ENCODE data around the gene DUSP12.
"Not testable (repeated sequence)": the region's sequence is repeated elsewhere in the genome, so short reads cannot be mapped to it uniquely, and the experiment has no call there.

Gene DUSP12

GRCh38 chr1:161727256-161727924 lies 22.2 kb upstream of the DUSP12 start:
- no peak for DNase-seq (ENCODE audit: low read depth)

GRCh38 chr1:161728376-161729226 lies 21.0 kb upstream of the DUSP12 start:
- no peak for DNase-seq (ENCODE audit: low read depth)

GRCh38 chr1:161730050-161730564 lies 19.5 kb upstream of the DUSP12 start:
- no peak for DNase-seq (ENCODE audit: low read depth)

GRCh38 chr1:161731241-161731640 lies 18.3 kb upstream of the DUSP12 start:
- DNase-seq (ENCODE audit: low read depth) = no peak

- no peak for DNase-seq (ENCODE audit: low read depth)
These were observed 17.4 kb upstream of the DUSP12 start for GRCh38 chr1:161731981-161732718.

GRCh38 chr1:161733526-161733925 lies 16.1 kb upstream of the DUSP12 start:
- DNase-seq (ENCODE audit: low read depth) = no peak

- DNase-seq (ENCODE audit: low read depth) = no peak
These were observed 13.7 kb upstream of the DUSP12 start for GRCh38 chr1:161735837-161736236.

GRCh38 chr1:161736335-161736969 lies 13.1 kb upstream of the DUSP12 start:
- no peak for DNase-seq (ENCODE audit: low read depth)

GRCh38 chr1:161737625-161738024 lies 12.0 kb upstream of the DUSP12 start:
- no peak for DNase-seq (ENCODE audit: low read depth)

GRCh38 chr1:161738627-161739287 lies 10.8 kb upstream of the DUSP12 start:
- no peak for DNase-seq (ENCODE audit: low read depth)

- no peak for DNase-seq (ENCODE audit: low read depth)
These were observed 9.6 kb upstream of the DUSP12 start for GRCh38 chr1:161739865-161740566.

GRCh38 chr1:161740921-161741320 lies 8.7 kb upstream of the DUSP12 start:
- no peak for DNase-seq (ENCODE audit: low read depth)

- DNase-seq (ENCODE audit: low read depth) = no peak
These were observed 6.4 kb upstream of the DUSP12 start for GRCh38 chr1:161743231-161743630.

- DNase-seq (ENCODE audit: low read depth) = no peak
These were observed 1.8 kb upstream of the DUSP12 start for GRCh38 chr1:161747801-161748200.

GRCh38 chr1:161763522-161764098 lies 14.0 kb downstream of the DUSP12 start:
- DNase-seq (ENCODE audit: low read depth) = no peak

- DNase-seq (ENCODE audit: low read depth) = peak; percentile 44
These were observed 16.8 kb downstream of the DUSP12 start, which contains the start of gene ATF6 for GRCh38 chr1:161766102-161766981. Gene ATF6, plus strand, starts transcription at chr1:161766320. Its CDS starts 41 bp downstream, at chr1:161766361.

GRCh38 chr1:161768461-161768860 lies 18.9 kb downstream of the DUSP12 start:
- DNase-seq (ENCODE audit: low read depth) = no peak

- DNase-seq (ENCODE audit: low read depth) = no peak
These were observed 19.5 kb downstream of the DUSP12 start for GRCh38 chr1:161768986-161769672.

GRCh38 chr1:161769673-161770045 lies 20.1 kb downstream of the DUSP12 start:
- DNase-seq (ENCODE audit: low read depth) = not testable (repeated sequence)
